ENCODE measurements around the gene PGR. TPM values are rescaled to one million over a fixed set of nuclear protein-coding genes. Genes with fewer than 3 reads are reported as not detected.

The PGR gene
- total RNA-seq, 2 donors from 2014 or later, result 22.4 to 25.2 TPM

- DNase-seq (ENCODE audit: low spot score), result no peak
- Histone ChIP-seq H3K4me3 (no peak overlapping the region), H3K4me1 (ENCODE audit: control insufficient read depth in 1 of 2, low read depth in 2 of 2) (peaks cover 0 to 17% of the 10 kb centered on the region in 2 donors), H3K27ac (no peak overlapping the region), H3K9me3 (peaks cover 7% of the 10 kb centered on the region), H3K36me3 (peaks cover 12% of the 10 kb centered on the region), H3K27me3 (replicated peaks; ENCODE audit: insufficient read depth) (no peaks in the 10 kb centered on the region)
- TF ChIP-seq, protein P1, sequence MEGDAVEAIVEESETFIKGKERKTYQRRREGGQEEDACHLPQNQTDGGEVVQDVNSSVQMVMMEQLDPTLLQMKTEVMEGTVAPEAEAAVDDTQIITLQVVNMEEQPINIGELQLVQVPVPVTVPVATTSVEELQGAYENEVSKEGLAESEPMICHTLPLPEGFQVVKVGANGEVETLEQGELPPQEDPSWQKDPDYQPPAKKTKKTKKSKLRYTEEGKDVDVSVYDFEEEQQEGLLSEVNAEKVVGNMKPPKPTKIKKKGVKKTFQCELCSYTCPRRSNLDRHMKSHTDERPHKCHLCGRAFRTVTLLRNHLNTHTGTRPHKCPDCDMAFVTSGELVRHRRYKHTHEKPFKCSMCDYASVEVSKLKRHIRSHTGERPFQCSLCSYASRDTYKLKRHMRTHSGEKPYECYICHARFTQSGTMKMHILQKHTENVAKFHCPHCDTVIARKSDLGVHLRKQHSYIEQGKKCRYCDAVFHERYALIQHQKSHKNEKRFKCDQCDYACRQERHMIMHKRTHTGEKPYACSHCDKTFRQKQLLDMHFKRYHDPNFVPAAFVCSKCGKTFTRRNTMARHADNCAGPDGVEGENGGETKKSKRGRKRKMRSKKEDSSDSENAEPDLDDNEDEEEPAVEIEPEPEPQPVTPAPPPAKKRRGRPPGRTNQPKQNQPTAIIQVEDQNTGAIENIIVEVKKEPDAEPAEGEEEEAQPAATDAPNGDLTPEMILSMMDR (IDR thresholded peaks at IDR 0.05), result no peak
- no peak for ATAC-seq (ENCODE audit: insufficient number of reproducible peaks, low FRiP score, low read depth)
These were observed 46.3 kb downstream of the PGR start for GRCh38 chr11:101083335-101083734.

GRCh38 chr11:101082813-101083212 is 46.8 kb downstream of the PGR start:
- ATAC-seq (ENCODE audit: insufficient number of reproducible peaks, low FRiP score, low read depth), result no peak
- no peaks in the 10 kb centered on the region for H3K27me3 ChIP-seq (replicated peaks; ENCODE audit: insufficient read depth)
- no peak overlapping the region for H3K4me3 ChIP-seq
- peaks cover 10% of the 10 kb centered on the region for H3K36me3 ChIP-seq
- TF ChIP-seq, protein P1 (IDR thresholded peaks at IDR 0.05), result no peak
- peaks cover under 1 to 23% of the 10 kb centered on the region in 2 donors for H3K4me1 ChIP-seq (ENCODE audit: control insufficient read depth in 1 of 2, low read depth in 2 of 2)
- peaks cover 7% of the 10 kb centered on the region for H3K9me3 ChIP-seq
- no peak overlapping the region for H3K27ac ChIP-seq
- DNase-seq (ENCODE audit: low spot score), result no peak

GRCh38 chr11:101063706-101064105 is 65.9 kb downstream of the PGR start:
- H3K27ac ChIP-seq, result no peak overlapping the region
- no peaks in the 10 kb centered on the region for H3K27me3 ChIP-seq (replicated peaks; ENCODE audit: insufficient read depth)
- no peak overlapping the region for H3K4me3 ChIP-seq
- no peaks in the 10 kb centered on the region for H3K9me3 ChIP-seq
- ATAC-seq (ENCODE audit: insufficient number of reproducible peaks, low FRiP score, low read depth) (no peak), DNase-seq (ENCODE audit: low spot score) (no peak)
- H3K36me3 ChIP-seq, result no peaks in the 10 kb centered on the region
- H3K4me1 ChIP-seq (ENCODE audit: control insufficient read depth in 1 of 2, low read depth in 2 of 2), result peaks cover 0 to 75% of the 10 kb centered on the region in 2 donors
- TF ChIP-seq, protein P1 (IDR thresholded peaks at IDR 0.05), result no peak

DNA sequence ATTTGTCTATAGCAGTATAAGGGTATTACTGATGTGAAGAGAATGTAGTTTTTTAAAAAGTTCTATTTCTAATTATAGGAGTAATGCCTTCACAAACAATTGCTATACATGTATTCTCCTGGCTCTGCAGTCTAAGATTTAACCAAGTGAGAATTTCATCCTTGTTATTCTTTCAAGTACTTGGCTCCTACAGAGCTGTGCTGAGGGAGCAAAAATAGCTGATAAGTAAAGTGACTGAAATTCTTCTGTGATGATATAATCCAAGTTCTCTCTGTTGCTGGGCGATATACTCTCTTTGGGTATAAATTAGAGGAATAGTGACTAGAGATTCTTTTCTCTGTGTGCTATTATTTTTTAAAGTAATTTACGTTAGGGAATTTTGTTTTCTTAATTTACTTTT is 68.0 kb downstream of the PGR start:
- Histone ChIP-seq H3K27ac (peak overlapping the region; percentile 3 to 39), H3K9me3 (no peaks in the 10 kb centered on the region), H3K4me3 (no peak overlapping the region), H3K27me3 (replicated peaks; ENCODE audit: insufficient read depth) (no peaks in the 10 kb centered on the region), H3K36me3 (no peaks in the 10 kb centered on the region), H3K4me1 (ENCODE audit: control insufficient read depth in 1 of 2, low read depth in 2 of 2) (peaks cover 4 to 80% of the 10 kb centered on the region in 2 donors)
- TF ChIP-seq, protein P1 (IDR thresholded peaks at IDR 0.05), result no peak
- no peak for ATAC-seq (ENCODE audit: insufficient number of reproducible peaks, low FRiP score, low read depth)
- DNase-seq (ENCODE audit: low spot score), result no peak

- H3K4me1 ChIP-seq (ENCODE audit: control insufficient read depth in 1 of 2, low read depth in 2 of 2), result peaks cover 4 to 58% of the 10 kb centered on the region in 2 donors
- no peak for DNase-seq (ENCODE audit: low spot score)
- TF ChIP-seq, protein P1 (IDR thresholded peaks at IDR 0.05), result no peak
- H3K36me3 ChIP-seq, result no peaks in the 10 kb centered on the region
- H3K27me3 ChIP-seq (replicated peaks; ENCODE audit: insufficient read depth), result no peaks in the 10 kb centered on the region
- H3K4me3 ChIP-seq, result no peak overlapping the region
- H3K9me3 ChIP-seq, result no peaks in the 10 kb centered on the region
- no peak overlapping the region for H3K27ac ChIP-seq
- ATAC-seq (ENCODE audit: insufficient number of reproducible peaks, low FRiP score, low read depth), result no peak
These were observed 70.3 kb downstream of the PGR start for GRCh38 chr11:101059331-101059730.

All from thoracic aorta (tissue), 2 donors.